Activated naive CD8-positive, alpha-beta T cell treated with anti-CD3 and anti-CD28 coated beads for 36 hours (primary cell): ENCODE results near the gene STXBP2. TPM values are rescaled to one million over a fixed set of nuclear protein-coding genes. Genes with fewer than 3 reads are reported as not detected.

ENCODE experiments used
- DNase-seq: peaks from one replicate; pipeline ENCODE4 v3.0.0; 2021
- H3K27ac Mint-ChIP-seq: one replicate; pipeline ENCODE4 v1.8.0; 2022; ENCODE audit warnings: mild to moderate bottlenecking, moderate library complexity, mixed read lengths
- H3K27me3 Mint-ChIP-seq: one replicate; pipeline ENCODE4 v1.8.0; 2022; ENCODE audit warnings: mild to moderate bottlenecking, mixed read lengths
- H3K36me3 Mint-ChIP-seq: one replicate; pipeline ENCODE4 v1.8.0; 2021; ENCODE audit warnings: mild to moderate bottlenecking, mixed read lengths
- H3K4me1 Mint-ChIP-seq: one replicate; pipeline ENCODE4 v1.8.0; 2021; ENCODE audit warnings: mixed read lengths
- H3K4me3 Mint-ChIP-seq: one replicate; pipeline ENCODE4 v1.8.0; 2022; ENCODE audit warnings: mild to moderate bottlenecking, moderate library complexity, mixed read lengths
- H3K9me3 Mint-ChIP-seq: one replicate; pipeline ENCODE4 v1.8.0; 2022; ENCODE audit warnings: mixed read lengths
- total RNA-seq, 2 experiments: library from RNA; stranded (reverse); gene quantifications; one replicate each; pipeline ENCODE4 v1.2.3, GENCODE V29; 2021

Gene STXBP2
- total RNA-seq, 2 experiments from 2014 or later = 73.3 to 73.5 TPM

DNA sequence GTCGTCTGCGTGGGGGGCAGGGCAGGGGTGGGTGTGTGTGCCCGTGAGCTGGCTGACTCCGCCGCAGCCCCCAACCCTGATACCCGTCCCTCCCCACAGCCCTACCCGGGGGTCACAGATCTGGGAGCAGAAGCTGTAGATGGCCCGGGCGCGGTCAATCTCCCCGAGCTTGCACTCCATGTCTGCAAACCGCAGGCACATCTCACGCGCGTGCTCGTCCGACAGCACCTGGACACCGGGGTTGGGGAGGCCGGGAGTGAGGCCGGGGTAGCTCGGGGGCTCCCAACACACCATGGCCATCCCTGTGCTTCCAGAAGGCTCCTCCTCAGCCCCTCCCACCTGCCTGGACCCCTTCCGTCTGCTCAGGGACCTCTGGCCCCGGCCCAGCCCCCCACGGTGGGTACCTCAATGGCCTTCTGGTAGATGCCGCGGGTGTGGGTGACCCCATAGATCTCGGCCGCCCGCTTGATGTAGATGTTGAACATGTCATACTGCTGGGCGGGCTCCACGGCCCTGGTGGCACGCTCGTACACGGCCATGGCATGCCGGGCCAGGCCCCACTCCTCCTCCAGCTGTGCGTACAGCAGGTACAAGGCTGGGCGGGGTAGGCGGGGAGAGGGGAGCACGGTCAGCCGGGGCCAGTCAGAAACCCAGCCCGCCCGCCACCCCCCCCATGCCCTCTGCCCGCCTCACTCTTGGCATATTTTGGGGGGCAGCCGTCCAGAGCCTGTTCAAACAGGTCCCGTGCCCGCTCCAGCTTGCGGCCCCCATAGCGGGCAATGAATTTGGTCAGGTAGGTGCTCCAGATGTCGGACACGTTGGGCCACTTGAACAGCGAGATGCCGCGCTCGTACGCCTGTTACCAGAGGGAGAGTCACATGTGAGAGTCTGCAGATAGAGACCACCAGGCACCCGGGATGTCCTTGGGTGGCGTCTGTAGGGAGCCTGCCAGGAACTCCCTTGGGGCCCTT, 16.2 kb upstream of the STXBP2 start:
- no peaks in the 10 kb centered on the region for H3K27me3 Mint-ChIP-seq
- H3K36me3 Mint-ChIP-seq = peaks cover 14% of the 10 kb centered on the region
- no peaks in the 10 kb centered on the region for H3K9me3 Mint-ChIP-seq
- no peak overlapping the region for H3K27ac Mint-ChIP-seq
- H3K4me3 Mint-ChIP-seq = no peak overlapping the region
- DNase-seq = no peak
- no peaks in the 10 kb centered on the region for H3K4me1 Mint-ChIP-seq

DNA sequence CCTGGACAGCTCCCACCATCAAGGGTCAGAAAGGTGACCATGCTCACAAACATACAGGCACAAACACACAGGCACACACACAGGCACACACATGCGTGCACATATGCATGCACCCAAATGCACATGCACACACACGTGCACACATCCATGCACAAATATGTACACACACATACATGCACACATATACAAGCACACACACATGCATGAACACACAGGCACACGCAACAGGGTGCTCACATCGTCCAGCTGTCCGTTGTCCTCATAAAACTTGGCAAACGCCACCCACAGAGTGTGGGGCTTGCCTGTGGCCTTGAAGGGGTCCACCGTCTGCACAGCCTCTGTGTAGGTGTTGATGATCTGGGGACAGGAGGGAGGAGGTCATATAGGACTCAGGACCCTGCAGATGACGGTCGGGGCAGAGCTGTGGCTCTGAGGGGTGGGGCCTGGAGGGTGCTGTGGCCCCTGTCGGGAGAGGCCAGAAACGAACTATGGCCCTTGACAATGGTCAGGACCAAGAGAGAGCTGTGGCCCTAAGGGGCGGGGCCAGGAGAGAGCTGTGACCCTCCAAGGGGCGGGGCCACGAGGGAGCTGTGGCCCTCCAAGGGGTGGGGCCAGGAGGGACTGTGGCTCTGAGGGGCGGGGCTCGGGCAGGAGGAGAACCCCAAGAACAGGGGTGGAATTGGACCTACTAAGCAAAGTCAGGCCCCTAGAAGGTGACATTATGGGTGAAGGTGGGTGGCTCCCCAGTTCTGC, 13.8 kb upstream of the STXBP2 start:
- Mint-ChIP-seq H3K36me3 (peaks cover 12% of the 10 kb centered on the region), H3K9me3 (no peaks in the 10 kb centered on the region), H3K4me1 (peaks cover 3% of the 10 kb centered on the region), H3K27ac (no peak overlapping the region), H3K4me3 (no peak overlapping the region), H3K27me3 (no peaks in the 10 kb centered on the region)
- peak; percentile 33 for DNase-seq

DNA sequence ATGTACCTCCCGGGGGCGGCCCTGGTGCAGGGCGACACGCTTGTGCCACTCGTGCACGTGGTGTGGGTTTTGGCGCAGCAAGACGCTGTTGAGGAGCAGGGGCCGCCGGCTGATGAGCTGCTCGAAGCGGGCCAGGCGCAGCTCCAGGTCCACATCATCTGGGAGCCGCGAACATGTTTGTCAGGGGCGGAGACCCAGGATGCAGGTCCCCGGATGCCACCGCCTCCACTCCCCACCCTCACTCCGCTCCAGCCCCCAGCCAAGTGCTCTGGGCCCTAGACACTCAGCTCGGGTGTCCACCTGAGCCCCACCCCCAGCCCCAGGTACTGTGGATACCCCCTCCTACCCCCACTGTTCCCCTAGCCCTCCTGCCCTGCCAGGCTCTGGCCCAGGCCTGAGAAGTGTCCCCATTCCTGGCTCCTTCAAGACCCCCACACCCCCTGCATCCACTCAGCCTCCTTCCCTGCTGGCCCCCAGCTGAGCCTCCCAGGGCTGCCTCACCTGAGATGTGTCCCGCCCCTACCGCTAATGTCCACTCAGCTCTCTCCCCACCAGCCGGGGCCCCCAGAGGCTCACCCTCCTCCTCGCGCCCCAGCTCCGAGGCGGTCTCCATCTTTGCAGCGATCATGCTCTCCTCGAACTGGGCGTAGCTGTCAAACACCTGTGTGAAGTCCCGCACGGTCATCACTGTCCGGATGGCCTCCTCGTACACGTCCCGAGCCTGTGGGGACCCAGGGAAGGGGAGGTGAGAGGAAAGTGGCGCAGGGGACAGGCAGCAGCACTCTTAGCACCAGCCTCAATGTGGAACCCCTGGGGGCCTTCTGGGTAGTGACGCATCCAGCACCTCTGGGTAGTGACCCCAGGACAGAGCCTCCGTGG, 12.9 kb upstream of the STXBP2 start:
- H3K27me3 Mint-ChIP-seq = no peaks in the 10 kb centered on the region
- no peak overlapping the region for H3K27ac Mint-ChIP-seq
- no peak overlapping the region for H3K4me3 Mint-ChIP-seq
- H3K9me3 Mint-ChIP-seq = no peaks in the 10 kb centered on the region
- peaks cover 5% of the 10 kb centered on the region for H3K36me3 Mint-ChIP-seq
- no peak for DNase-seq
- H3K4me1 Mint-ChIP-seq = peaks cover 9% of the 10 kb centered on the region

DNA sequence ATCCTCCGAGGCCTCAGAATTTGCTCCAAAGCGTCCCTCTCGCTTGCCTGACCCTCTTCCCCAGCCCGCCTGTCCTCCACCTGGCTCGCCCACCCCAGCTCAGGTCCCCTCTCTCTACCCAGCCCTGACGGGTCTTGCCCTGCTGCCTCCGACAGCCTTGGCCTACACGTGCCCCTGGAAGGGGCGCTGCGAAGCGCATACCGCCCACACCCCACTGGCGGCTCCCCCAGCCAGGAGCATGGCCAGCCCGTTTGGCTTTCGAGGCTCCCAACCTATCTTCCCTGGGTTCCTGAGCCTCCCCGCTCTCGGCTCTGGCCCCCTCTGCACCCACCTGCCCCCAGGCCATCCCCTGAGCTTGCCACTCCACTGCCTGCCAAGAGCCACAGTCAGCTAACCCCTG, 12.1 kb upstream of the STXBP2 start:
- H3K9me3 Mint-ChIP-seq = no peaks in the 10 kb centered on the region
- peaks cover 10% of the 10 kb centered on the region for H3K4me1 Mint-ChIP-seq
- H3K27me3 Mint-ChIP-seq = no peaks in the 10 kb centered on the region
- no peak overlapping the region for H3K27ac Mint-ChIP-seq
- H3K4me3 Mint-ChIP-seq = no peak overlapping the region
- H3K36me3 Mint-ChIP-seq = peaks cover 9% of the 10 kb centered on the region
- DNase-seq = no peak

DNA sequence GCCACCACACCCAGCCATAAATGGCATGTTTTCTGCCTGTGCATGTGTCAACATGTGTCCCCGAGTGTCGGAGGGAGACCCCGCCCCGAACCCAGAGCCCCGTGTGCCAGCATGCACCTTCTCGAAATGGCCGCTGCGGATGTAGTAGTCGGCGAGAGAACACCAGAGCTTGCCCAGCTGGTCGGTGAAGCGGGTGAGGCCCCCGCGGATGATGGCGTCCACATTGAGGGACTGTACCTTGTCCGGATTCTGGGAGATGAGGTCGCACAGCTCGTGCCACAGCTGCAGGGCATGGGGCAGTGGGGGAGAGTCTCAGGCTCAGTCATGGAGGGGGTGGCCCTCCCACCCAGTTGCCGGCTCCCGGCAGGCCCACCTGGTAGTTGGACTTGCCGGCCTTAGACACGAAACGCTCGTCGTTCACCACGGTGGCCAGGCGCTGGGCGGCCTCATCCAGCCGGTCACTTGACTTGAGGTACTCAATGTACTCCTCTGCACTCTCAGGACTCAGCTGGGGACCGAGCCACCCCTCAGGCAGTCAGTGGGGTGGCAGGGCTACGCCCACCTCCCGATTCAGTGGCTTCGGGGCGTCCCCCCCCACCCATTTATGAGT, 11.0 kb upstream of the STXBP2 start:
- H3K9me3 Mint-ChIP-seq = no peaks in the 10 kb centered on the region
- no peak overlapping the region for H3K4me3 Mint-ChIP-seq
- no peak overlapping the region for H3K27ac Mint-ChIP-seq
- peaks cover 17% of the 10 kb centered on the region for H3K4me1 Mint-ChIP-seq
- no peaks in the 10 kb centered on the region for H3K27me3 Mint-ChIP-seq
- no peak for DNase-seq
- H3K36me3 Mint-ChIP-seq = peaks cover 9% of the 10 kb centered on the region

DNA sequence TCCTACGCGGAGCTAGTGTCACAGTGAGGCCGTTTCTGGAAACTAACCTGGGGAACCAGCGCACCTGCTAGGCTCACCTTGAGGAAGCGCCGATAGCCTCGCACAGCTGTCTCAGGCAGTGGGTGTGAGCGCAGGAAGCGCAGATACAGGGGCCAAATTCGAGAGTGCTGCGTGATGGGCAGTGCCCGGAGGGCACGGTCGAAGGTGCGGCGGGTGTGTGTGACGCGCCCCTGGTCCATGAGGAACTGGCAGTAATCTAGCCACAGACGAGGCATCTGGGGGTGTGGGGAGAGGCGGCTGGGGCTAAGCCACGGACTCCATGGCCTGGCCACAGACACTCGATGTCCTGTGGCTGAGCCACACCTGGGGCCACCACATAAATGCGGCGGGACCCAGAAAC, 9.7 kb upstream of the STXBP2 start:
- Mint-ChIP-seq H3K27ac (no peak overlapping the region), H3K4me3 (no peak overlapping the region), H3K27me3 (no peaks in the 10 kb centered on the region), H3K36me3 (peaks cover 9% of the 10 kb centered on the region), H3K4me1 (peaks cover 24% of the 10 kb centered on the region), H3K9me3 (no peaks in the 10 kb centered on the region)
- DNase-seq = no peak

DNA sequence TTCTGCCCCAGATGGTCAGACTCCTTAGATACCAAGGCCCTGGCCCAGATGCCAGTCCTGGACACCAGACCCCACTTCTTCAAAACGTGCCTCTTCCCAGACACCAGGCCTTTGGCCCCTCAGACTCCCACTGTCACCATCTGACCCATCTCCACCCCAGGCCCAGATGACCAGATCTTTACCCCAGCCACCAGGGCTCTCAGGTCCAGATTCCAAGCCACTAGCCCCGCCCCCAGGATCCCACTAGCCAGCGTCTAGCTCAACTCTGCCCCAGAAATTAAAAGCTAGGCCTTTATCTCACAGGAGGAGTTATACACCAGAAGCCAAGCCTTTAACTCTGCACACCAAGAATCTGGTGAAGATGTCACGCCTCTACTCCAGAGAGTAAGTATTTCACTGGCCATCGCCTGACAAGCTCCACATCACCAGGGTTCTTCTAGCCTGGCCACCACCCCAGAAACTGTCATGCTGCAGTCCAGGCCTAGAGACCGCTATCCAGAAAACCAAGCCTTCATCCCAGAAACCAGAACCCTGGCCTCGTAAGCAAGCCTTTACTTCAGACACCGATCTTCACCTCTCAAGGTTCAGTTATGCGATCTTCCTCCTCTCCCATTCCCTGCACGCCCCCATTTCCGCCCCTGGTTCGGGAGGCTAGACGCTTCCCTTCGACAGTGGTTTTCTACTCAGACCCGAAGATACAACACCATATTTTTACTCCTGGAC, 8.2 kb upstream of the STXBP2 start:
- Mint-ChIP-seq H3K9me3 (no peaks in the 10 kb centered on the region), H3K4me1 (peaks cover 24% of the 10 kb centered on the region), H3K4me3 (peak overlapping the region; percentile 94), H3K27me3 (no peaks in the 10 kb centered on the region), H3K36me3 (peaks cover 6% of the 10 kb centered on the region), H3K27ac (peak overlapping the region; percentile 94)
- DNase-seq = no peak

DNA sequence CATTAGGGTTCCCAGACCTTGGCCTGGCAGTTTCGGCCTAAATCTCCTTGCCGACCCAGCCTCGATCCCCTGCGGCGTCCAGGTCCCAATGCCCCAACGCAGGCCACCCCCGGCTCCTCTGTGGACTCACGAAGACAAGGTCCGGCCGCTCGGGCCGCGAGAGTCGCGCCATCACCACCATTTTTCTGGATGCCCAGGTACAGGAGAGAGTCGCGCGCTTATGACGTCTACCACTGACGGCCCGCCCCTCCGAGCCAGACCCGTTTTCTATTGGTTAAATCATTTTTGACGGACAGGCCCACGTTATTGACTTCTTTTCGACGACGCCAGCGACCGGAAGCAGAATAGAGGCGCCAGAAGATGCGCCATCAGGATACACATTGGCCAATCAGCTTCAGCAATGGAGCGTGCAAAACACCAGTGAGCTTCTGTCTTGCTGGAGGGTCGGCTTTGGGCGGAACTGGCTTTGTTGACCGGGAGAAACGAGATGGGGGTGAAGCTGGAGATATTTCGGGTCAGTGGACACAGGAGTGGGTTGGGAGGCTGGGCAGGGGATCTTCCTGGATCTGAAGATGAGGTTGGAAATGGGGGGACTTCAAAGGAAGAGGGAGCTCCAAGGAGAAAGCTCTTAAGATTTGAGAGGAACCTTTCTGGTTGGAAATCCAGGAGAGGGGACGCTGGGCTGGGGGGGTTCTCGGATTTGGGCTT, 7.4 kb upstream of the STXBP2 start, which contains the start of the genes PET100 and XAB2:
PET100 (plus strand) TSS at position 447 of the 708 bp plus-strand sequence; CDS start at position 488, 41 bp downstream.
XAB2 (minus strand) TSS at position 199 of the 708 bp plus-strand sequence; CDS start at position 181, 18 bp downstream.
- peaks cover 6% of the 10 kb centered on the region for H3K36me3 Mint-ChIP-seq
- H3K4me3 Mint-ChIP-seq = peak within 1 kb of the TSS; percentile 94
- no peaks in the 10 kb centered on the region for H3K27me3 Mint-ChIP-seq
- peaks cover 24% of the 10 kb centered on the region for H3K4me1 Mint-ChIP-seq
- peak; percentile 92 for DNase-seq
- H3K27ac Mint-ChIP-seq = peak within 1 kb of the TSS; percentile 94
- H3K9me3 Mint-ChIP-seq = no peaks in the 10 kb centered on the region

DNA sequence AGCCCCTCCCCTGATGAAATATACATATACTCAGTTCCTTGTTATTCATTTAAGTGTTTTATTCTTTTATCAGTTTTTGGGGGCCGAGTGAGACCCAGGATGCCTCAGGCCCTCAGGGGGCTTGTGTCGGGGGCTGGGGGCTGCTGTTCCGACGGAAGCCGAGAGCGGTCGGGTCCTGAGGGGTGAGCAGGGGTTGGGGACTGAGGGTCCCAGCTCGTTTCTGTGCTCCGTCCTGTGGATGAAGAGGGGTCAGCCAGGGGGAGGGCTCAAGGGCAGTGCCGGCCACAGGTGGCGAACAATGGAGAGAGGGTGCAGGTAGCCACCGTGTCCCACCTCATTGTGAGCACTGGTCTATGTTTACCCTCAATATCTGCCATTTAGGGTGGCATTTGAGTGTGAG, 5.3 kb upstream of the STXBP2 start:
- H3K36me3 Mint-ChIP-seq = peaks cover 6% of the 10 kb centered on the region
- H3K27me3 Mint-ChIP-seq = no peaks in the 10 kb centered on the region
- DNase-seq = no peak
- H3K4me3 Mint-ChIP-seq = no peak overlapping the region
- H3K9me3 Mint-ChIP-seq = no peaks in the 10 kb centered on the region
- peaks cover 24% of the 10 kb centered on the region for H3K4me1 Mint-ChIP-seq
- no peak overlapping the region for H3K27ac Mint-ChIP-seq

DNA sequence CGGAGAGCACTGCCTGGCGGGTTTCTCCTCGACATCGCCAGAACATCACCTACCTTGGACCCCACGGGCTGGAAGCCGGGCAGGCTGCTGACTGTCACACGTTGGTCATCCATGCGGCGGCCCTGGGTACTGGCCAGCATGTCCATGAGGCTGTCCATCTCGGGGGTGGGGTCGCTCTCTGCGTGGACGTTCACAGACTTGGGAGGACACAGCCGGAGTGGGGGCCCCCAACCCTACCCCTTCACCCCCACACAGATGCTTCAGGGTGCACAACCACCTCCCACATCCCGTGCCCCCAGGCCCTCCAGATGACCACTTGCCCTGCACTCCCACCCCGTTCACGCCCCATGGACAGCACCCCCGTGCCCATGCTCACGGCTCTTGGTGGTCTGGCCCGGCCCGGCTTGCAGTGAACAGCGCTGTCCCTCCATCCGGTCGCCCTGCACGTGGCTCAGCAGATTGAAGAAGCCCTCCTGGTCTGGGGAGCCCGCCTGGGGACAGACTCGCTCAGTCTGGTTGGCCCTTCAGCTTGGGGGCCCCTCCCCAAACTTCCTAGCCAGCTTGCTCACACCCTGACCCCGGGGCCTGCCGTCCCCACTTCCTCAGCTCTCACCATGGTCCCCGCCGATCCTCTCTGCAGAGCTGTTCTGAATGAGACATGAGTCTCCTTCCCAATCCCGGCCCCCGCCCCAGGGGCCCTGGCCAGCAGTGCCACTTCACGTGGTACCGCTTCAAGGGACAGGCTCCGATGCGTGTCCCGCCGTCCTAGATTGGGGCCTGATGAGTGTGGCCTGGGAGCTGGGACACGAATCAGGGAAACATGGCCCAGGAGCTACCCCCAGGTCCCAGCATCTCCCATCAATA, 4.3 kb upstream of the STXBP2 start:
- peaks cover 26% of the 10 kb centered on the region for H3K4me1 Mint-ChIP-seq
- no peak overlapping the region for H3K27ac Mint-ChIP-seq
- no peak overlapping the region for H3K4me3 Mint-ChIP-seq
- no peaks in the 10 kb centered on the region for H3K27me3 Mint-ChIP-seq
- DNase-seq = no peak
- H3K9me3 Mint-ChIP-seq = no peaks in the 10 kb centered on the region
- peaks cover 4% of the 10 kb centered on the region for H3K36me3 Mint-ChIP-seq

DNA sequence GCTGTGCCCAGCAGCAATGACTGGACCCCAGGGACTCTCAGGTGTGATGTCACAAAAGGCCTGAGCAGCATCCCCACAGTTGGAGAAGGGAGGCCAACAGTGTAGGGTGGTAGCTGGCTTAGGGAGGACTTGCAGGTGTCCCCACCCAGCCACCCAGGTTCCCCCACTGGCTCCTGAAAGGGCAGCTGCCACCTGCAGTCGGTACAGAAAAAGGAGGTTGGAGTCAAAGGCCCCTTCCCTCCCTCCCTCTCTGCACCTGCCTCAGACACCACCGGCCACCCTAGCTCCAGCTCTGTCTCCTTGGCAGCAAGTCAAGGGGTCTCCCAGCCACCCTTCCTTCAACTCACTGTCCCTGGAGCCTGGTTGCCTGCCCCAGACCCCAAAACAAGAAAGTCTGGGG, 3.2 kb upstream of the STXBP2 start, which contains the start of gene PCP2:
PCP2 (minus strand) TSS at position 22 of the 400 bp plus-strand sequence. CDS start 262 bp downstream, outside the sequence.
- no peak for DNase-seq
- Mint-ChIP-seq H3K9me3 (no peaks in the 10 kb centered on the region), H3K27me3 (no peaks in the 10 kb centered on the region), H3K4me1 (peaks cover 21% of the 10 kb centered on the region), H3K36me3 (peaks cover 4% of the 10 kb centered on the region), H3K27ac (no peak within 1 kb of the TSS), H3K4me3 (no peak within 1 kb of the TSS)

DNA sequence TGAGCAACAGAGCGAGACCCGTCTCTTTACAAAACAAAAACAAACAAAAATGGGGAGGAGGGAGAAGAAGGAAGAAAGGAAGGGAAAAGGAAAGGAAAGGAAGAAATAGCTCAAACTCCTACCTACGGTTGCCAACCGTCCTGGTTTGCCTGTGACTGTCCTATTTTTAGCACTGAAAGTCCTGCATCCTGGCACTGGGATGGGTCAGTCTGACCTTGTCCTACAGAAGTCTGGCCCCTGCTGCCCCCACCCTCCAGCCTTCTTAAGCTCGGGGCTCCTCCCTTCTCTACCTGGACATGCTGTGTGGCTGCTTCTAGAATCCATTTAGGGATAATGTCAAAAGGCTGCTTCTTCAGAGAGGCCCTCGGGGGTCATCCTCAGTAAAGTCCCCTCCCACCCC, 1.2 kb upstream of the STXBP2 start:
- Mint-ChIP-seq H3K4me1 (peaks cover 17% of the 10 kb centered on the region), H3K27me3 (no peaks in the 10 kb centered on the region), H3K4me3 (peak overlapping the region; percentile 48), H3K9me3 (no peaks in the 10 kb centered on the region), H3K36me3 (peaks cover 6% of the 10 kb centered on the region), H3K27ac (no peak overlapping the region)
- DNase-seq = no peak
